ENCODE measurements around the gene NKX2-2.

GRCh38 chr20:21515300-21516179 lies 1.7 kb upstream of the NKX2-2 start:
- TF ChIP-seq CTCF (IDR thresholded peaks at IDR 0.05) (no peak), POLR2A (IDR thresholded peaks at IDR 0.05; ENCODE audit: low read depth) (no peak)
